HepG2 (cell line): ENCODE measurements around the gene SPAG4. TPM values are rescaled to one million over a fixed set of nuclear protein-coding genes. Genes with fewer than 3 reads are reported as not detected.

Experiments used
- ADNP ChIP-seq: sonication (generic); formaldehyde crosslinking; IDR thresholded peaks from 2 replicates; pipeline ENCODE4 v1.4.0; 2020; ENCODE audit warnings: missing genetic modification reagents
- CBX5 ChIP-seq: sonication (generic); formaldehyde crosslinking; IDR thresholded peaks from 2 replicates; pipeline ENCODE4 v1.4.0; 2020; ENCODE audit warnings: missing genetic modification reagents, borderline replicate concordance
- CCAR2 ChIP-seq: fragments of 200-400 bp; formaldehyde crosslinking; optimal IDR thresholded peaks from 2 replicates; pipeline ENCODE3; 2018; ENCODE audit warnings: low read depth, mild to moderate bottlenecking, low read length, moderate library complexity
- CEBPG ChIP-seq: IDR thresholded peaks from 2 replicates; pipeline ENCODE4 v1.6.1; 2016
- CHCHD3 ChIP-seq: sonication (generic); formaldehyde crosslinking; IDR thresholded peaks from 2 replicates; pipeline ENCODE4 v1.8.0; 2022; ENCODE audit warnings: mild to moderate bottlenecking, missing genetic modification reagents, moderate library complexity
- FOXK2 ChIP-seq: fragments of 450-650 bp; IDR thresholded peaks from 2 replicates; pipeline ENCODE4 v1.6.1; 2016
- FOXM1 ChIP-seq: sonication (generic); formaldehyde crosslinking; IDR thresholded peaks from 2 replicates; pipeline ENCODE4 v1.5.0; 2020; ENCODE audit warnings: missing genetic modification reagents
- KDM5B ChIP-seq: sonication (generic); formaldehyde crosslinking; IDR thresholded peaks from 2 replicates; pipeline ENCODE4 v1.4.0; 2020; ENCODE audit warnings: missing genetic modification reagents, mild to moderate bottlenecking, borderline replicate concordance
- NFKB2 ChIP-seq: sonication (generic); formaldehyde crosslinking; IDR thresholded peaks from 2 replicates; pipeline ENCODE4 v1.4.0; 2020; ENCODE audit warnings: missing genetic modification reagents, borderline replicate concordance
- PAWR ChIP-seq: sonication (generic); formaldehyde crosslinking; IDR thresholded peaks from 2 replicates; pipeline ENCODE4 v1.4.0; 2020; ENCODE audit warnings: missing genetic modification reagents, mild to moderate bottlenecking, borderline replicate concordance
- PHF5A ChIP-seq: IDR thresholded peaks from one replicate; pipeline ENCODE4 v1.6.1; 2018; ENCODE audit warnings: low read depth, missing genetic modification reagents; ENCODE audit not compliant: unreplicated experiment
- POLR2A ChIP-seq, 2 experiments: IDR thresholded peaks; 2 replicates each; pipeline ENCODE4 v1.6.1; 2011; ENCODE audit warnings: low read depth in 2 of 2, low read length in 2 of 2, mild to moderate bottlenecking in 1 of 2, moderate library complexity in 1 of 2; ENCODE audit not compliant: insufficient read depth in 1 of 2
- SIN3B ChIP-seq: fragments of 150-350 bp; IDR thresholded peaks from 2 replicates; pipeline ENCODE4 v1.6.1; 2014; ENCODE audit warnings: low read length
- TBP ChIP-seq: sonication (generic); formaldehyde crosslinking; IDR thresholded peaks from 2 replicates; pipeline ENCODE4 v1.5.0; 2020; ENCODE audit warnings: missing genetic modification reagents
- ZFP41 ChIP-seq: sonication (generic); formaldehyde crosslinking; IDR thresholded peaks from 2 replicates; pipeline ENCODE4 v1.4.0; 2020; ENCODE audit warnings: mild to moderate bottlenecking, missing genetic modification reagents, borderline replicate concordance
- ZNF225 ChIP-seq: sonication (generic); formaldehyde crosslinking; IDR thresholded peaks from 2 replicates; pipeline ENCODE4 v1.4.0; 2020; ENCODE audit warnings: mild to moderate bottlenecking, missing genetic modification reagents
- ZNF549 ChIP-seq: sonication (generic); formaldehyde crosslinking; IDR thresholded peaks from 2 replicates; pipeline ENCODE4 v1.5.0; 2020; ENCODE audit warnings: missing genetic modification reagents
- ZNF605 ChIP-seq: sonication (generic); formaldehyde crosslinking; IDR thresholded peaks from 2 replicates; pipeline ENCODE4 v1.8.0; 2022; ENCODE audit warnings: mild to moderate bottlenecking, missing genetic modification reagents
- ZNF670 ChIP-seq: sonication (generic); formaldehyde crosslinking; IDR thresholded peaks from 2 replicates; pipeline ENCODE4 v1.8.0; 2022; ENCODE audit warnings: mild to moderate bottlenecking, missing genetic modification reagents, borderline replicate concordance
- ZNF772 ChIP-seq: sonication (generic); formaldehyde crosslinking; IDR thresholded peaks from 2 replicates; pipeline ENCODE4 v1.5.0; 2020; ENCODE audit warnings: mild to moderate bottlenecking, missing genetic modification reagents
- ZZZ3 ChIP-seq: sonication (generic); formaldehyde crosslinking; IDR thresholded peaks from 2 replicates; pipeline ENCODE4 v1.4.0; 2020; ENCODE audit warnings: missing genetic modification reagents, mild to moderate bottlenecking, borderline replicate concordance
- polyA plus RNA-seq, 8 experiments: library from polyadenylated mRNA; depleted of rRNA in 3 of 8; stranded (reverse) in 7 of 8; unstranded in 1 of 8; fragments of >200 nt; fragmentation: Illumina TruSeq in 4 of 8; extraction: Trizol in 4 of 8; gene quantifications; 2 replicates each; pipeline versions ENCODE4 v1.2.1 to v1.2.3, GENCODE V29; 2011 to 2016; ENCODE audit warnings: low read depth in 4 of 8, missing spikeins in 1 of 8, mixed read lengths in 1 of 8; ENCODE audit not compliant: insufficient read depth in 1 of 8
- total RNA-seq, 5 experiments: library from RNA; depleted of rRNA; stranded (reverse); fragments of >200 nt; fragmentation: Illumina TruSeq; extraction: Trizol; gene quantifications; 2 replicates each; pipeline ENCODE4 v1.2.3, GENCODE V29; 2016; ENCODE audit warnings: low read depth in 1 of 5
- TF ChIP-seq, protein P1 (sequence below): sonication (generic); formaldehyde crosslinking; IDR thresholded peaks from 2 replicates; pipeline ENCODE4 v1.4.0; 2020; ENCODE audit warnings: mild to moderate bottlenecking, missing genetic modification reagents
- TF ChIP-seq, protein P2 (sequence below): sonication (generic); formaldehyde crosslinking; IDR thresholded peaks from 2 replicates; pipeline ENCODE4 v1.4.0; 2020; ENCODE audit warnings: missing genetic modification reagents
- TF ChIP-seq, protein P3 (sequence below): sonication (generic); formaldehyde crosslinking; IDR thresholded peaks from 2 replicates; pipeline ENCODE4 v1.4.0; 2020; ENCODE audit warnings: missing genetic modification reagents
- TF ChIP-seq, protein P4 (sequence below): sonication (generic); formaldehyde crosslinking; IDR thresholded peaks from 2 replicates; pipeline ENCODE4 v1.9.0; 2021; ENCODE audit warnings: missing genetic modification reagents, mild to moderate bottlenecking, borderline replicate concordance

SPAG4 gene
- total and polyA plus RNA-seq, 2 of the 13 experiments (the other 11 are each of a cell fraction or from before 2014, with no cell fraction given), result 5.8 to 137 TPM

DNA sequence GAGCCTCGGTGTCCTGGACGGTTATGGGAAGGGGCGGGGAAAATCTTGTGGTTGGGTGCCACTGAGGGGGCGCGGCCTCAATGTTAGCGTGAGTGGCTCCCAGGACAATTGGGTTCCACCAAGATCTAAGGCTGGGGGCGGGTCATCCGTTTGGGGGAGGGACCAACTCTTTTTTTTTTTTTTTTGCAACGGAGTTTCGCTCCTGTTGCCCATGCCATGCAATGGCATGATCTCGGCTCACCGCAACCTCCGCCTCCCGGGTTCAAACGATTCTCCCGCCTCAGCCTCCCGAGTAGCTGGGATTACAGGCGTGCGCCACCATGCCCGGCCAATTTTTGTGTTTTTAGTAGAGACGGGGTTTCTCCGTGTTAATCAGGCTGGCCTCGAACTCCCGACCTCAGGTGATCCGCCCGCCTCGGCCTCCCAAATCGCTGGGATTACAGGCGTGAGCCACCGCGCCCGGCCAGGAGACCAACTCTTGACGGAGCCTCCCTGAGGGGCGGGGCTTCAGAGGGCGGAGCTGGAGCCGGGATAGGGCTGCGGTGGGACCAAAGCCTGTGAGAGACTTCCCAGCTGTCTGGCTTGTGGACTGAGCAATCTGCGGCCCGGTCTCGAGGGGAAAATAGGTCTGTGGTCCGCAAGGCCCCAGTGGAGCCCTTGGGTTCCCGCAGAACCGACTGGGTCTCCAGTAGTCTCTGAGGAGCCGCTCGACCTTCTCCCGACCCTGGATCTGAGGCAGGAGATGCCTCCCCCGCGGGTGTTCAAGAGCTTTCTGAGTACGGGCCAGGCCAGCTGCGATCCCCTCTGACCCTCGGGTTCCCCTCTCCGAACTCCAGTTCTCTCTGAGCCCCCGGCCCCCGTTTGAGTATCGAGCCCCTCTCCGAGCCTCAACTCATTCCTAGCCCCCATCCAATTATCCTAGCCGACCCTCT lies 1.1 kb downstream of the SPAG4 start (continued):
- TF ChIP-seq CCAR2 (no peak), ZNF605 (CRISPR knock-in tag) (peak; percentile 63; the same call in 1 of the 2 replicates), CBX5 (CRISPR knock-in tag) (peak; percentile 96), NFKB2 (CRISPR knock-in tag) (peak; percentile 94), SIN3B (no peak), POLR2A (IDR thresholded peaks at IDR 0.05; ENCODE audit: insufficient read depth in 1 of 2, low read depth in 2 of 2, low read length in 2 of 2) (peak; percentile 83 to 98), PHF5A (CRISPR knock-in tag) (peak; percentile 69), ZFP41 (peak; percentile 82; the same call in 1 of the 2 replicates), ZNF549 (no peak), FOXK2 (peak; percentile 50; the same call in 1 of the 2 replicates), ZNF225 (CRISPR knock-in tag) (no peak), FOXM1 (no peak), KDM5B (CRISPR knock-in tag) (peak; percentile 90; the same call in 1 of the 2 replicates), PAWR (CRISPR knock-in tag) (peak; percentile 97; the same call in 1 of the 2 replicates), ZNF772 (peak; percentile 96), ZNF670 (no peak; the same call in 1 of the 2 replicates), CEBPG (CRISPR knock-in tag) (no peak; the same call in 1 of the 2 replicates), TBP (CRISPR knock-in tag) (no peak; the same call in 1 of the 2 replicates), ADNP (peak; percentile 99), ZZZ3 (0 out of 2 replicates have a peak, but pooled peaks have one; percentile 26), CHCHD3 (CRISPR knock-in tag) (peak; percentile 19; the same call in 1 of the 2 replicates)
- TF ChIP-seq, protein P1, sequence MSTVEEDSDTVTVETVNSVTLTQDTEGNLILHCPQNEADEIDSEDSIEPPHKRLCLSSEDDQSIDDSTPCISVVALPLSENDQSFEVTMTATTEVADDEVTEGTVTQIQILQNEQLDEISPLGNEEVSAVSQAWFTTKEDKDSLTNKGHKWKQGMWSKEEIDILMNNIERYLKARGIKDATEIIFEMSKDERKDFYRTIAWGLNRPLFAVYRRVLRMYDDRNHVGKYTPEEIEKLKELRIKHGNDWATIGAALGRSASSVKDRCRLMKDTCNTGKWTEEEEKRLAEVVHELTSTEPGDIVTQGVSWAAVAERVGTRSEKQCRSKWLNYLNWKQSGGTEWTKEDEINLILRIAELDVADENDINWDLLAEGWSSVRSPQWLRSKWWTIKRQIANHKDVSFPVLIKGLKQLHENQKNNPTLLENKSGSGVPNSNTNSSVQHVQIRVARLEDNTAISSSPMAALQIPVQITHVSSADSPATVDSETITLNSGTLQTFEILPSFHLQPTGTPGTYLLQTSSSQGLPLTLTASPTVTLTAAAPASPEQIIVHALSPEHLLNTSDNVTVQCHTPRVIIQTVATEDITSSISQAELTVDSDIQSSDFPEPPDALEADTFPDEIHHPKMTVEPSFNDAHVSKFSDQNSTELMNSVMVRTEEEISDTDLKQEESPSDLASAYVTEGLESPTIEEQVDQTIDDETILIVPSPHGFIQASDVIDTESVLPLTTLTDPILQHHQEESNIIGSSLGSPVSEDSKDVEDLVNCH, result 0 out of 2 replicates have a peak, but pooled peaks have one; percentile 39
- TF ChIP-seq, protein P2, sequence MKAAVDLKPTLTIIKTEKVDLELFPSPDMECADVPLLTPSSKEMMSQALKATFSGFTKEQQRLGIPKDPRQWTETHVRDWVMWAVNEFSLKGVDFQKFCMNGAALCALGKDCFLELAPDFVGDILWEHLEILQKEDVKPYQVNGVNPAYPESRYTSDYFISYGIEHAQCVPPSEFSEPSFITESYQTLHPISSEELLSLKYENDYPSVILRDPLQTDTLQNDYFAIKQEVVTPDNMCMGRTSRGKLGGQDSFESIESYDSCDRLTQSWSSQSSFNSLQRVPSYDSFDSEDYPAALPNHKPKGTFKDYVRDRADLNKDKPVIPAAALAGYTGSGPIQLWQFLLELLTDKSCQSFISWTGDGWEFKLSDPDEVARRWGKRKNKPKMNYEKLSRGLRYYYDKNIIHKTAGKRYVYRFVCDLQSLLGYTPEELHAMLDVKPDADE (CRISPR knock-in tag), result no peak; the same call in 1 of the 2 replicates
- TF ChIP-seq, protein P3, sequence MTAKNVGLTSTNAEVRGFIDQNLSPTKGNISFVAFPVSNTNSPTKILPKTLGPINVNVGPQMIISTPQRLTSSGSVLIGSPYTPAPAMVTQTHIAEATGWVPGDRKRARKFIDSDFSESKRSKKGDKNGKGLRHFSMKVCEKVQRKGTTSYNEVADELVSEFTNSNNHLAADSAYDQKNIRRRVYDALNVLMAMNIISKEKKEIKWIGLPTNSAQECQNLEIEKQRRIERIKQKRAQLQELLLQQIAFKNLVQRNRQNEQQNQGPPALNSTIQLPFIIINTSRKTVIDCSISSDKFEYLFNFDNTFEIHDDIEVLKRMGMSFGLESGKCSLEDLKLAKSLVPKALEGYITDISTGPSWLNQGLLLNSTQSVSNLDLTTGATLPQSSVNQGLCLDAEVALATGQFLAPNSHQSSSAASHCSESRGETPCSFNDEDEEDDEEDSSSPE (CRISPR knock-in tag), result peak; percentile 68; the same call in 1 of the 2 replicates
- TF ChIP-seq, protein P4, sequence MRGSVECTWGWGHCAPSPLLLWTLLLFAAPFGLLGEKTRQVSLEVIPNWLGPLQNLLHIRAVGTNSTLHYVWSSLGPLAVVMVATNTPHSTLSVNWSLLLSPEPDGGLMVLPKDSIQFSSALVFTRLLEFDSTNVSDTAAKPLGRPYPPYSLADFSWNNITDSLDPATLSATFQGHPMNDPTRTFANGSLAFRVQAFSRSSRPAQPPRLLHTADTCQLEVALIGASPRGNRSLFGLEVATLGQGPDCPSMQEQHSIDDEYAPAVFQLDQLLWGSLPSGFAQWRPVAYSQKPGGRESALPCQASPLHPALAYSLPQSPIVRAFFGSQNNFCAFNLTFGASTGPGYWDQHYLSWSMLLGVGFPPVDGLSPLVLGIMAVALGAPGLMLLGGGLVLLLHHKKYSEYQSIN (CRISPR knock-in tag), result no peak
